Kidney epithelial cell (primary cell): Measurements from ENCODE around the gene KDM3B. TPM values are rescaled to one million over a fixed set of nuclear protein-coding genes. Genes with fewer than 3 reads are reported as not detected.

Experiments
- DNase-seq: peaks from one replicate; pipeline ENCODE4 v3.0.0-alpha.2; 2010; ENCODE audit warnings: low read depth
- H3K27me3 ChIP-seq: 2 replicates; pipeline ENCODE4 v1.6.0; 2011; ENCODE audit warnings: low read length; ENCODE audit not compliant: control insufficient read depth, insufficient read depth
- H3K36me3 ChIP-seq: 2 replicates; pipeline ENCODE4 v1.5.1; 2011; ENCODE audit warnings: low read length; ENCODE audit not compliant: control insufficient read depth, insufficient read depth
- H3K4me3 ChIP-seq: 2 replicates; pipeline ENCODE4 v1.5.1; 2011; ENCODE audit warnings: low read depth, mild to moderate bottlenecking, control low read depth, low read length
- total RNA-seq: library from RNA; depleted of rRNA; stranded (reverse); fragments of >200 nt; gene quantifications from 2 replicates; pipeline ENCODE4 v1.2.3, GENCODE V29; 2015
- TF ChIP-seq, protein P1 (sequence below): IDR thresholded peaks from 2 replicates; pipeline ENCODE4 v1.5.1; 2011; ENCODE audit warnings: mild to moderate bottlenecking, moderate library complexity, low read length, control low read depth, inconsistent platforms; ENCODE audit not compliant: insufficient read depth, poor library complexity, severe bottlenecking

KDM3B gene
- total RNA-seq, 1 donor from 2014 or later: 44.3 TPM

GRCh38 chr5:138435943-138436342, 83.5 kb downstream of the KDM3B start:
- peaks cover 1% of the 10 kb centered on the region for H3K36me3 ChIP-seq
- no peak overlapping the region for H3K4me3 ChIP-seq
- H3K27me3 ChIP-seq: no peaks in the 10 kb centered on the region
- TF ChIP-seq, protein P1, sequence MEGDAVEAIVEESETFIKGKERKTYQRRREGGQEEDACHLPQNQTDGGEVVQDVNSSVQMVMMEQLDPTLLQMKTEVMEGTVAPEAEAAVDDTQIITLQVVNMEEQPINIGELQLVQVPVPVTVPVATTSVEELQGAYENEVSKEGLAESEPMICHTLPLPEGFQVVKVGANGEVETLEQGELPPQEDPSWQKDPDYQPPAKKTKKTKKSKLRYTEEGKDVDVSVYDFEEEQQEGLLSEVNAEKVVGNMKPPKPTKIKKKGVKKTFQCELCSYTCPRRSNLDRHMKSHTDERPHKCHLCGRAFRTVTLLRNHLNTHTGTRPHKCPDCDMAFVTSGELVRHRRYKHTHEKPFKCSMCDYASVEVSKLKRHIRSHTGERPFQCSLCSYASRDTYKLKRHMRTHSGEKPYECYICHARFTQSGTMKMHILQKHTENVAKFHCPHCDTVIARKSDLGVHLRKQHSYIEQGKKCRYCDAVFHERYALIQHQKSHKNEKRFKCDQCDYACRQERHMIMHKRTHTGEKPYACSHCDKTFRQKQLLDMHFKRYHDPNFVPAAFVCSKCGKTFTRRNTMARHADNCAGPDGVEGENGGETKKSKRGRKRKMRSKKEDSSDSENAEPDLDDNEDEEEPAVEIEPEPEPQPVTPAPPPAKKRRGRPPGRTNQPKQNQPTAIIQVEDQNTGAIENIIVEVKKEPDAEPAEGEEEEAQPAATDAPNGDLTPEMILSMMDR: no peak
- no peak for DNase-seq

DNA sequence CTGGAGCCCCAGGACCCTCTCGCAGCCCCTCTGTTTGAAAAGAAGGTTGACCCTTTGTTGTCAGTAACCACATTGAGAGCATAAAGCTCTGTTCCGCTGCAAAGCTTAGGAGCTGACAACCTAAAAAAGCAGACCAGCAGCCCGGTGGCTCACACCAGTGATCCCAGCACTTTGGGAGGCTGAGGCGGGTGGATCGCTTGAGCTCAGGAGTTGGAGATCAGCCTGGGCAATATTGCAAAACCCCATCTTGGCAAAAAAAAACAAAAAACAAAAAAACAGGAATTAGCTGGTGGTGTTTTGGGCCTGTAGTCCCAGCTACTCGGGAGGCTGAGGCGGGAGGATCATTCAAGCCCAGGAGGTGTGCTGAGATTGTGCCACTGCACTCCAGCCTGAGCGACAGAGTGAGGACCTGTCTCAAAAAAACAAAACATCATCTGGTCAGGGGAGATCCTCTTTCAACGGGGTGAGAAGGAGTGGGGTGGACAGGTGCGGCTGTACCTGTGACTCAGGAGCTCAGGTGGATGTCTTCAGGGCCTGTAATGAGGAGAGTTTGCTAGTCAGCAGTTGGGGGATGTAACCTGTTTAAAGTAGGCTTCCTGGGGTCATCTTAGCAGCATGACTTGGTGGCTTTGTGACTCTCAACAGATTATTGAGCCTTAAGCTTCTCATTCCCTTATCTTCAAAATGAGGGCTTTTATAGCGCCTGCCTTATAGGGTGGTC, 85.7 kb downstream of the KDM3B start:
- TF ChIP-seq, protein P1: no peak
- H3K4me3 ChIP-seq: peak overlapping the region; percentile 60
- DNase-seq: no peak
- H3K36me3 ChIP-seq: peaks cover 1% of the 10 kb centered on the region
- no peaks in the 10 kb centered on the region for H3K27me3 ChIP-seq

- TF ChIP-seq, protein P1: no peak
- DNase-seq: no peak
- H3K27me3 ChIP-seq: no peaks in the 10 kb centered on the region
- H3K4me3 ChIP-seq: peak within 1 kb of the TSS; percentile 60
- H3K36me3 ChIP-seq: peaks cover 1% of the 10 kb centered on the region
Observed at GRCh38 chr5:138438724-138439476, 86.4 kb downstream of the KDM3B start, which contains the start of gene REEP2. Gene REEP2 (plus strand): TSS chr5:138439057. CDS start chr5:138439209, 152 bp downstream.

GRCh38 chr5:138439477-138440158, 87.1 kb downstream of the KDM3B start:
- DNase-seq: no peak
- TF ChIP-seq, protein P1: no peak
- peak overlapping the region; percentile 60 for H3K4me3 ChIP-seq
- H3K36me3 ChIP-seq: peaks cover 1% of the 10 kb centered on the region
- no peaks in the 10 kb centered on the region for H3K27me3 ChIP-seq

DNA sequence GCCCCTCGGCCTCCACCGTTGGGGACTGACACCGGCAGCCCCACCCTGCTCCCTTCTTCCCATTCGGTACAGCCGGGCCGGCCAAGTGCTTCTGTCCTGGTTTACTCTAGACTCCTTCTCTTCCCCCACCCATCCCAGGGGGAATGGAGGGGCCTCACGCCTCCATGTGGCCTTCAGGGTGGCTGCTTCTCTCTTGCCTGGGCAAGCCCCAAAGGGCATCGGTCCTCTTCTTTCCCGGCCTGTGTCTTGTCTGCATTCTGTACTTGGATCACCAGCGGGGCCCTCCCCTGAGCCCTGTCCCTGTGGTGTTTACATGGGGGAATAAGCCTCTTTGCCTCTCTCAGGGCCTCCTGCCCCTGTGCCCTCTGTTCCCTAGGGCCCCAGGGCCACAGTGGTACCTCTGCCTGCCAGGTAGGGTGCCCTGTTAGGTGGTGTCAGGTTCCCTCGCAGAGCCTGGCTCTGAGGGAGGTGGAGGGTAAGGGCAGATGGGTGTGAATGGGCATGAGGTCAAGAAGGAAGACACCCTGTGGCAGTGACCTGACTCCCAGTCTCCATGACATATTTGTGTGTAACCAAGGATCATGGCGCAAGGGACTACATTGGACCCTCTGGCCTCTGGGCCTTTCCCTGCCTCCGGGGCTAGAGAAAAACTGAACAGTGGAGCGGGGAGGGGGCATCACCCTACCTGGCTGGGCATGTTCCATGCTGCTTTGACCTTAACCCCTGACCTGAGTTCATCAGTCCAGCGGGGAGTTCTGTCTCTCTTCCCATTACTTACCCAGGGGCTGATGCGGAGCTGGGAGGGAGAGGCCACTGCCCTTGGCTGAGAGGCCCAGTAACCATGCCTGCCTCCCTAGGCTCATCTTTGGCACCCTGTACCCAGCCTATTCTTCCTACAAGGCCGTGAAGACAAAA, 87.9 kb downstream of the KDM3B start:
- TF ChIP-seq, protein P1: no peak
- Histone ChIP-seq H3K36me3 (peaks cover 1% of the 10 kb centered on the region), H3K4me3 (no peak overlapping the region), H3K27me3 (no peaks in the 10 kb centered on the region)
- no peak for DNase-seq
